ENCODE measurements around the gene FN3KRP.
"Not testable (repeated sequence)": the region's sequence is repeated elsewhere in the genome, so short reads cannot be mapped to it uniquely, and the experiment has no call there.

FN3KRP gene

GRCh38 chr17:82743344-82744219 is 27.1 kb downstream of the FN3KRP start:
- no peak for ATAC-seq
- TF ChIP-seq TCF4 (CRISPR knock-in tag; IDR thresholded peaks at IDR 0.05; ENCODE audit: borderline replicate concordance), result no peak
- no peak for TF ChIP-seq ZFP30 (CRISPR knock-in tag; IDR thresholded peaks at IDR 0.05)
- no peak for TF ChIP-seq OSR1 (CRISPR knock-in tag; IDR thresholded peaks at IDR 0.05)
- no peak for TF ChIP-seq ESRRG (CRISPR knock-in tag; IDR thresholded peaks at IDR 0.05)
- no peak for TF ChIP-seq ARNTL (CRISPR knock-in tag; IDR thresholded peaks at IDR 0.05; ENCODE audit: borderline replicate concordance, low read depth)
- no peak for TF ChIP-seq ISL1 (CRISPR knock-in tag; IDR thresholded peaks at IDR 0.05)
- TF ChIP-seq GLIS3 (CRISPR knock-in tag; IDR thresholded peaks at IDR 0.05), result no peak
- TF ChIP-seq, protein P1, sequence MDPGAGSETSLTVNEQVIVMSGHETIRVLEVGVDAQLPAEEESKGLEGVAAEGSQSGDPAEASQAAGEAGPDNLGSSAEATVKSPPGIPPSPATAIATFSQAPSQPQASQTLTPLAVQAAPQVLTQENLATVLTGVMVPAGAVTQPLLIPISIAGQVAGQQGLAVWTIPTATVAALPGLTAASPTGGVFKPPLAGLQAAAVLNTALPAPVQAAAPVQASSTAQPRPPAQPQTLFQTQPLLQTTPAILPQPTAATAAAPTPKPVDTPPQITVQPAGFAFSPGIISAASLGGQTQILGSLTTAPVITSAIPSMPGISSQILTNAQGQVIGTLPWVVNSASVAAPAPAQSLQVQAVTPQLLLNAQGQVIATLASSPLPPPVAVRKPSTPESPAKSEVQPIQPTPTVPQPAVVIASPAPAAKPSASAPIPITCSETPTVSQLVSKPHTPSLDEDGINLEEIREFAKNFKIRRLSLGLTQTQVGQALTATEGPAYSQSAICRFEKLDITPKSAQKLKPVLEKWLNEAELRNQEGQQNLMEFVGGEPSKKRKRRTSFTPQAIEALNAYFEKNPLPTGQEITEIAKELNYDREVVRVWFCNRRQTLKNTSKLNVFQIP (CRISPR knock-in tag; IDR thresholded peaks at IDR 0.05; ENCODE audit: borderline replicate concordance, low read depth), result no peak

GRCh38 chr17:82744736-82745135 is 28.2 kb downstream of the FN3KRP start:
- ATAC-seq, result not testable (repeated sequence)

- TF ChIP-seq BACH2 (CRISPR knock-in tag; IDR thresholded peaks at IDR 0.05; ENCODE audit: borderline replicate concordance) (no peak), TOX (CRISPR knock-in tag; IDR thresholded peaks at IDR 0.05; ENCODE audit: borderline replicate concordance) (no peak), CSDC2 (CRISPR knock-in tag; IDR thresholded peaks at IDR 0.05) (no peak), ARNTL (CRISPR knock-in tag; IDR thresholded peaks at IDR 0.05; ENCODE audit: borderline replicate concordance, low read depth) (no peak), ZFP3 (CRISPR knock-in tag; IDR thresholded peaks at IDR 0.05) (no peak), GLIS3 (CRISPR knock-in tag; IDR thresholded peaks at IDR 0.05) (no peak), ZC3H10 (CRISPR knock-in tag; IDR thresholded peaks at IDR 0.05) (no peak), ZNF8 (CRISPR knock-in tag; IDR thresholded peaks at IDR 0.05) (no peak), ESRRG (CRISPR knock-in tag; IDR thresholded peaks at IDR 0.05) (no peak), CREB5 (CRISPR knock-in tag; IDR thresholded peaks at IDR 0.05; ENCODE audit: low read depth) (no peak), CSRNP3 (CRISPR knock-in tag; IDR thresholded peaks at IDR 0.05) (no peak), SNAI2 (CRISPR knock-in tag; IDR thresholded peaks at IDR 0.05) (no peak)
- TF ChIP-seq, protein P1 (CRISPR knock-in tag; IDR thresholded peaks at IDR 0.05; ENCODE audit: borderline replicate concordance, low read depth), result no peak
- ATAC-seq, result no peak
These were observed 29.0 kb downstream of the FN3KRP start for GRCh38 chr17:82745524-82745923.

DNA sequence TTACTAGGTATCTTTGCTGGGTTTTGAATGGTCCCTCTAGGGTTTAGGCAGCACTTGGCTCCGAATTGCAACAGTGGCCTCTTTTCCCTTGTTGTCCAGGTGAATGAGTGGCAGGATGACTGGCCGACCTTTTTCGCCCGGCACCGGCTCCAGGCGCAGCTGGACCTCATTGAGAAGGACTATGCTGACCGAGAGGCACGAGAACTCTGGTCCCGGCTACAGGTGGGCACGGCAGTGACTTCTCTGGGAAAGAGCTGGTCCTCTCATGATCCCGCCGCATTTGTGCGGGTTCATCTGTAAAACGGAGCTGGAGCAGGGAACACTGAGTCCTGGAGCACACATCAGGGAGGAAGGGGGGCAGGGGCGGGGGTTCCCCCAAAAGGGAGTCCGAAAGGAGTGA is 32.2 kb downstream of the FN3KRP start:
- no peak for ATAC-seq
- TF ChIP-seq OSR1 (CRISPR knock-in tag; IDR thresholded peaks at IDR 0.05) (no peak), GLIS3 (CRISPR knock-in tag; IDR thresholded peaks at IDR 0.05) (no peak), RARB (CRISPR knock-in tag; IDR thresholded peaks at IDR 0.05) (no peak), ZC3H10 (CRISPR knock-in tag; IDR thresholded peaks at IDR 0.05) (no peak), CSDC2 (CRISPR knock-in tag; IDR thresholded peaks at IDR 0.05) (no peak), ZNF565 (CRISPR knock-in tag; conservative IDR thresholded peaks at IDR 0.05; ENCODE audit: low read depth) (no peak)

GRCh38 chr17:82750241-82750908 is 33.9 kb downstream of the FN3KRP start:
- no peak for ATAC-seq
- TF ChIP-seq ARNTL (CRISPR knock-in tag; IDR thresholded peaks at IDR 0.05; ENCODE audit: borderline replicate concordance, low read depth) (no peak), OSR1 (CRISPR knock-in tag; IDR thresholded peaks at IDR 0.05) (no peak), TOX (CRISPR knock-in tag; IDR thresholded peaks at IDR 0.05; ENCODE audit: borderline replicate concordance) (no peak), TCF4 (CRISPR knock-in tag; IDR thresholded peaks at IDR 0.05; ENCODE audit: borderline replicate concordance) (no peak), ESRRG (CRISPR knock-in tag; IDR thresholded peaks at IDR 0.05) (no peak), ZFP3 (CRISPR knock-in tag; IDR thresholded peaks at IDR 0.05) (no peak), ZNF8 (CRISPR knock-in tag; IDR thresholded peaks at IDR 0.05) (no peak), SNAI2 (CRISPR knock-in tag; IDR thresholded peaks at IDR 0.05) (no peak), ZC3H10 (CRISPR knock-in tag; IDR thresholded peaks at IDR 0.05) (no peak), ISL1 (CRISPR knock-in tag; IDR thresholded peaks at IDR 0.05) (no peak), PPARA (CRISPR knock-in tag; IDR thresholded peaks at IDR 0.05; ENCODE audit: borderline replicate concordance) (no peak), ZFP30 (CRISPR knock-in tag; IDR thresholded peaks at IDR 0.05) (no peak), GLIS3 (CRISPR knock-in tag; IDR thresholded peaks at IDR 0.05) (no peak), CSRNP3 (CRISPR knock-in tag; IDR thresholded peaks at IDR 0.05) (no peak)
- TF ChIP-seq, protein P2, sequence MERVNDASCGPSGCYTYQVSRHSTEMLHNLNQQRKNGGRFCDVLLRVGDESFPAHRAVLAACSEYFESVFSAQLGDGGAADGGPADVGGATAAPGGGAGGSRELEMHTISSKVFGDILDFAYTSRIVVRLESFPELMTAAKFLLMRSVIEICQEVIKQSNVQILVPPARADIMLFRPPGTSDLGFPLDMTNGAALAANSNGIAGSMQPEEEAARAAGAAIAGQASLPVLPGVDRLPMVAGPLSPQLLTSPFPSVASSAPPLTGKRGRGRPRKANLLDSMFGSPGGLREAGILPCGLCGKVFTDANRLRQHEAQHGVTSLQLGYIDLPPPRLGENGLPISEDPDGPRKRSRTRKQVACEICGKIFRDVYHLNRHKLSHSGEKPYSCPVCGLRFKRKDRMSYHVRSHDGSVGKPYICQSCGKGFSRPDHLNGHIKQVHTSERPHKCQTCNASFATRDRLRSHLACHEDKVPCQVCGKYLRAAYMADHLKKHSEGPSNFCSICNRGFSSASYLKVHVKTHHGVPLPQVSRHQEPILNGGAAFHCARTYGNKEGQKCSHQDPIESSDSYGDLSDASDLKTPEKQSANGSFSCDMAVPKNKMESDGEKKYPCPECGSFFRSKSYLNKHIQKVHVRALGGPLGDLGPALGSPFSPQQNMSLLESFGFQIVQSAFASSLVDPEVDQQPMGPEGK (CRISPR knock-in tag; IDR thresholded peaks at IDR 0.05; ENCODE audit: borderline replicate concordance), result no peak

Measured in SK-N-SH treated with all-trans-retinoic acid at 6 μM for 48 hours (cell line).